Cerebellar cortex (tissue), 1 donor: ENCODE results near the gene GUSB.

Source experiments
- DNase-seq: peaks from one replicate; pipeline ENCODE4 v3.0.0-alpha.2; 2015; ENCODE audit warnings: low spot score

The GUSB gene

DNA sequence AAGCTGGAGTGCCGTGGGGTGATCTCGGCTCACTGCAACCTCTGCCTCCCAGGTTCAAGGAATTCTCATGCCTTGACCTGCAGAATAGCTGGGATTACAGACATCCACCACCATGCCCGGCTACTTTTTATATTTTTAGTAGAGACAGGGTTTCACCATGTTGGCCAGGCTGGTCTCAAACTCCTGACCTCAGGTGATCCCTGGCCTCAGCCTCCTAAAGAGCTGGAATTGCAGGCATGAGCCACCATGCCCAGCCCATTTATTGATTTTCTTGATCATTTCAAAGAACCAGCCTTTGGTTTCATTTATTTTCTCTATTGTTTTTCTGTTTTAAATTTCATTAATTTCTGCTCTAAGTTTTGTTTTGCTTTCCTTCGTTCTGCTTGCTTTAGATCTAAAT, 50.3 kb downstream of the GUSB start:
- DNase-seq = no peak

DNA sequence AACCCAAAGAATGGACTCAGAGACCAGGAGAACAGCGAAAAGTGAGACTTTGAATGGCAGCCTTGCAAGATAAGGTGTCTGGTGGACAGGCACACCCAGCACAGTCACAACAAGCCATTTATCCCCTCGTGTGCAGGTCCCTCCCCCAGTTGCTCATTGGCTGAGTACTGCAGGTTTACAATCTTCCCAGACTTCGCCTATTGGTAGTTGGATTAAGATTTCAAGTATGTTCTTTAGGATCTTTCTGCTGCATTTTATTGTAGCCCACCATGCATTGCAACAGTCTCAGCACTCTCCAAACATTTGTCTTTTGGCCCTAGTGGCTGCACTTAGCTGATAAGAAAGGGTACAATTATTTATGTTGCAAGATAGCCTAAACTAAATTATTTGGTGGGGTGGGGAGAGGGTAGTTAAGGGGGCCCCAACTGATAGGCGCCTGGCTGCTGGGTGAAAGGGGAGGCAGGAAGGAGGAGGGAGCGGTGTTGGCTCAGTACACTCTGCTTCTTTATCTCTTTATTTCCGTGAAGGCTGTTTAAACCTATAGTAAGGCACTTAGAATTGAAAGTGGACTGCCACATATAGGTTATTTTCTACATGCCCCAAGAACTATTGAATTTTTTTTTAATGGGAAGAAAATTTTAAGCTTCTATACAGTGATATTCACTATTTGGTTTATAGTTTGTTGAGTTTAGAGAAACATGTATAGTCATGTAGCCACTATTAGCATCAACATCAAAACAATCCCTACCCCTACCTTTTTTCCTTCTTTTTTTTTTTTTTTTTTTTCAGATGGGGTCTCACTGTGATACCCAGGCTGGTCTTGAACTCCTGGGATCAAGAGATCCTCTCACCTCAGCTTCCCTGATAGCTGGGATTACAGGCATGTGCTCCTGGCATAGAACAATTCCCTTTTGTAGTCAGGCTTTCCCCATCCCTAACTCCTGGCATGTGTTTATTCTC, 54.2 kb downstream of the GUSB start:
- DNase-seq = no peak

- no peak for DNase-seq
These were observed 55.4 kb downstream of the GUSB start for GRCh38 chr7:65926588-65926987.

GRCh38 chr7:65925040-65925439, 57.0 kb downstream of the GUSB start:
- no peak for DNase-seq

GRCh38 chr7:65924193-65924592, 57.8 kb downstream of the GUSB start:
- DNase-seq = no peak

DNA sequence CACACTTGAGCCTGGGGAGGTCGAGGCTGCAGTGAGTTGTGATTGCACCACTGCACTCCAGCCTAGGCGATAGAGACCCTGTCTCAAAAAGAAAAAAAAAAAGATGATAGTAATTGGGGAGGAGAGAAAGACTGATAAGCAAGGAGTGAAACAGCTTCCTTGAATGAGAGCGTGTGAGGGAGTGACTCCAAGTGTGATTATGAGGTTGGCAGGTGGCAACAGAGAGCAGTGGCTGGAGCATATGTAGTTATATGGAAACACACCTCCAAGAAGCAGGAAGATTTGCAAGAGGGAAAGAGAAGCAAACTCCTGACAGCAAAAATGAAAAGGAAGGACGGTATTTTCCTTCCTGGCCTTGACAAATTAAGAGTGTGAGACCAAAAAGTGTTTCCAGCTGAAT, 58.7 kb downstream of the GUSB start:
- no peak for DNase-seq

DNA sequence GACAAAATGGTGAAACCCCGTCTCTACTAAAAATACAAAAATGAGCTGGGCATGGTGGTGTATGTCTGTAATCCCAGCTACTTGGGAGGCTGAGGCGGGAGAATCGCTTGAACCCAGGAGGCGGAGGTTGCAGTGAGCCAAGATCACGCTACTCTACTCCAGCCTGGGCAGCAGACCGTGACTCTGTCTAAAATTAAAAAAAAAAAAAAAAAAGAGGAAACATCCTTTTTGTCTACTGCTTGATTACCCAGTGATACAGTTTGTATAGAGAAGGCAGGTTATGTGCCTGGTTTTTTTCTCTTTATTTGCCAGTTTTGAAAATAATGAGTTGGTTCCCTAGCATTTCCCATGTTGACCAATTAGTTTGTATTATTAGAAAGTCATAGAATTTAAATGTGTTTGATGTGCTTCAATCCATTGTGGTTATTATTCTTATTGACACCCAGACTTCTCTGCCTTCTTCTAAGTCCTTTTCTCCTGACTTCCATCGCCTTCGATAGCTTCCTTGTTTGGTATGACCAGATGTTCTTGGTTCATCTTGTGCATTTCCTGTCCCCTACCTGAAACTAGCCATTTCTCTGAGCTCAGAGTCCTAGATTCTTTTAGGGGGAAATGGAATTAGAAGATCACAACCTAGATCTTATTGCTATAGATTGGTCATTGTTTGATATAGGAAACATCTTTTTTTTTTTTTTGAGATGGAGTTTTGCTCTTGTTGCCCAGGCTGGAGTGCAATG, 65.9 kb downstream of the GUSB start:
- no peak for DNase-seq

GRCh38 chr7:65912237-65912636, 69.8 kb downstream of the GUSB start:
- no peak for DNase-seq
